ENCODE data around the gene FOXP1.

FOXP1 gene

DNA sequence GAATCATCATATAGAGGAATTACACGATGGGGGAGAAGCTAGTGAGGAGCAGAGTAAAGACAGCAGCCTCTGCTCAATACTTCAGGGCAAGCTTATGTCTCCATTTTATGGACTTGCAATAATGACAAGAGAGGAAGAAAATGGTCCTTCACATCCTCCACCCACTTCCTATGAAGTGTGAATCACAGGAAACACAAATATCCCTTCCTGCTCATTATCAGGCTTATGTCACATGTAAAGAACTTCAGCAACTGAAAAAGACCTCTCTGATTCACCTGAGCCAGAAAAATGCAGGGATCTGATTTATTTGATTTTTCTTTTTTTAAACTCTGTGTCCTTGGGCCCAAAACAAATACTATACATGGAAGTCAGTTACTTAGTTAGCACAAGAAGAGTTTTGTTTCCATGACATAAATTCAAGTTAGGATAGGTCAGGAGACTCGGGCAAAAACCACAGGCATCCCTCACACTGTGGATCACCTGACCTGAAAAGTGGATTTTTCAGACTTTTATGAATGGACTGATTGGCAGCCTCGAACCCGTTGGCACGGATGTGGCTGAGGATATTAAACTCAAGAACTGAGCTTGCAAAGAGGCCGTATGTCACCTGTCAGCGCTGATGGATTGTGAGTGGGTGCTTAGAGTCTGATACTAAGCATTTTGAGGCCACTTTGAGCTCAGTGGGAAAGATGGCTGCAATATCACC is 650.3 kb downstream of the FOXP1 start:
- H3K4me3 ChIP-seq (replicated peaks in 1 of 2; ENCODE audit: low read depth in 2 of 2, low read length in 2 of 2) = no peak overlapping the region
- TF ChIP-seq, protein P1, sequence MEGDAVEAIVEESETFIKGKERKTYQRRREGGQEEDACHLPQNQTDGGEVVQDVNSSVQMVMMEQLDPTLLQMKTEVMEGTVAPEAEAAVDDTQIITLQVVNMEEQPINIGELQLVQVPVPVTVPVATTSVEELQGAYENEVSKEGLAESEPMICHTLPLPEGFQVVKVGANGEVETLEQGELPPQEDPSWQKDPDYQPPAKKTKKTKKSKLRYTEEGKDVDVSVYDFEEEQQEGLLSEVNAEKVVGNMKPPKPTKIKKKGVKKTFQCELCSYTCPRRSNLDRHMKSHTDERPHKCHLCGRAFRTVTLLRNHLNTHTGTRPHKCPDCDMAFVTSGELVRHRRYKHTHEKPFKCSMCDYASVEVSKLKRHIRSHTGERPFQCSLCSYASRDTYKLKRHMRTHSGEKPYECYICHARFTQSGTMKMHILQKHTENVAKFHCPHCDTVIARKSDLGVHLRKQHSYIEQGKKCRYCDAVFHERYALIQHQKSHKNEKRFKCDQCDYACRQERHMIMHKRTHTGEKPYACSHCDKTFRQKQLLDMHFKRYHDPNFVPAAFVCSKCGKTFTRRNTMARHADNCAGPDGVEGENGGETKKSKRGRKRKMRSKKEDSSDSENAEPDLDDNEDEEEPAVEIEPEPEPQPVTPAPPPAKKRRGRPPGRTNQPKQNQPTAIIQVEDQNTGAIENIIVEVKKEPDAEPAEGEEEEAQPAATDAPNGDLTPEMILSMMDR (IDR thresholded peaks at IDR 0.05; ENCODE audit: low read depth, low read length) = no peak
- DNase-seq (ENCODE audit: low read depth in 2 of 2) = peak in 1 of 2 donors; percentile 32

DNA sequence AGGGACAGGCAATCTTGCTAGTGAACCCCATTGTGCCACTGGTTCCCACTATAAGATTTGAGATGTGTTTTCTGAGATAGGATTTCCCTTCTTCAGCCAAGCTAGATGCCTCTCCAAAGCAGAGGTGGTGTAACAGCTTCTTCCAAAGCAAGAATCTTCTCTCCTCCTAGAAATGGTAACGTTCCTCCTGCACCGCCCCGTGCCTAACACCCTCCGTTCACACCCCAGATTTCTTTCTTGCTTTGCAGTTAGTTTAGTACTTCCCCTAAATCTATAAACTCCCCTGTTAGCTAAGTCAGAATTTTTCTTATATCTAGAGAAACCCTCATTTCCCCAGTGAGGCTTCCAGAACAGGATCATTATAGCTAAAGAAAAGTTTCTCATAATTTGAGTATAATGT is 653.5 kb downstream of the FOXP1 start:
- DNase-seq (ENCODE audit: low read depth in 2 of 2) = no peak
- TF ChIP-seq, protein P1 (IDR thresholded peaks at IDR 0.05; ENCODE audit: low read depth, low read length) = no peak
- H3K4me3 ChIP-seq (replicated peaks in 1 of 2; ENCODE audit: low read depth in 2 of 2, low read length in 2 of 2) = no peak overlapping the region

DNA sequence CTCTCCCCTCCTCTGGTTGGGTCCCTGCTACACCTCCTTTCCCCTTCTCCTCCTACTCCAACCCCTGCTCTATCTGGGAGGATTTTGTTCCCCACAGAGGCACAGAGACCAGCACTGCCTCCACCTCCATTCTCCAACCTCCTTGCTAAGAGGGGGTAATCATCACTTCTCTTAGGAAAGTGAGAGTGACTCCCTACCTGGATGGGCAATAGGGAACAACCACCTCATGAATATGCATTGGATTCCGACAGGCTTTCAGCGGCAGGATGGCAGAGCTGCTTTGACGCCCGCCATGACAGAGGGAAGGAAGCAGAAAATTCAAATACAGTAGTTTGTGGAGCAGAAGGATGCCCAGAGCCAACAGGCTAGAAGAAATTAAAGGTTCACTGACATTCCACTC is 656.3 kb downstream of the FOXP1 start:
- no peak for DNase-seq (ENCODE audit: low read depth in 2 of 2)
- H3K4me3 ChIP-seq (replicated peaks in 1 of 2; ENCODE audit: low read depth in 2 of 2, low read length in 2 of 2) = no peak overlapping the region
- TF ChIP-seq, protein P1 (IDR thresholded peaks at IDR 0.05; ENCODE audit: low read depth, low read length) = no peak

DNA sequence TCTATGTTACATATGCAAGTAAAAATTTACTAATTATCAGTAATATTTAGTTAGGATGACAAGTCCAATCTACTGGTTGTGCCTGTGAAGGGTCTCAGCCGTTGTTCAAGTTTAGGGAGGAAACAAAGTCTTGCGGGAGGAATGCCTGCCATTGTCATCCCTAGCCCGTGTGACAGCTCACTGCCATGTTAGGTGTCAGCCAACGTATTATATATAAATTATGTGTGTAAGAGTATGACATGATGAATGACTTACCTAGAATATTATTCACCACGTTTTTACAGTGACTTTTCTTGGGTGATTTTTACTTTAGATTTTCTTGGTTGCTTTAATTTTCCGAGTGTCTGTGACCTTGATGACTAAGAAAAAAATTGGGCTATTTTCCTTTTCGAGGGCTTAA is 656.7 kb downstream of the FOXP1 start:
- no peak for DNase-seq (ENCODE audit: low read depth in 2 of 2)
- H3K4me3 ChIP-seq (replicated peaks in 1 of 2; ENCODE audit: low read depth in 2 of 2, low read length in 2 of 2) = no peak overlapping the region
- TF ChIP-seq, protein P1 (IDR thresholded peaks at IDR 0.05; ENCODE audit: low read depth, low read length) = no peak

DNA sequence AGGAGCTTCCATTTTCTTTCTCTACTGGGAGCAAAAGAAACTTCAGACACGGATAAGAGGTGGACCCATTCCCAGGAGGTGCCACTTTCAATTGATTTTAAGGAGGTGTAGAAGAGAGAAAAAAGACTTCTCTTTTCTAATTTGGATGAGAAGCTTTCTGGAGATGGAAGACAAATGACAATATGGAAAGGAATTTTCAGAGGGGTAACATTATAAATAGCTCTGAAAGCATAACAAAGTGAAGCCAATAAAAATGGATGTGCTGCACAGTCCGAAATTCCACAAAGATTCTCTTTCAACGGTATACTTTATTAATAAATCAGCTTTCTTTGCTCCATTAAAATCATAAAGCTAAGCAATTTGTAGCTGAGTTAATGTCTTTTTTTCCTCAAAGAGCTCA is 663.9 kb downstream of the FOXP1 start:
- no peak for DNase-seq (ENCODE audit: low read depth in 2 of 2)
- no peak overlapping the region for H3K4me3 ChIP-seq (replicated peaks in 1 of 2; ENCODE audit: low read depth in 2 of 2, low read length in 2 of 2)
- TF ChIP-seq, protein P1 (IDR thresholded peaks at IDR 0.05; ENCODE audit: low read depth, low read length) = no peak

DNA sequence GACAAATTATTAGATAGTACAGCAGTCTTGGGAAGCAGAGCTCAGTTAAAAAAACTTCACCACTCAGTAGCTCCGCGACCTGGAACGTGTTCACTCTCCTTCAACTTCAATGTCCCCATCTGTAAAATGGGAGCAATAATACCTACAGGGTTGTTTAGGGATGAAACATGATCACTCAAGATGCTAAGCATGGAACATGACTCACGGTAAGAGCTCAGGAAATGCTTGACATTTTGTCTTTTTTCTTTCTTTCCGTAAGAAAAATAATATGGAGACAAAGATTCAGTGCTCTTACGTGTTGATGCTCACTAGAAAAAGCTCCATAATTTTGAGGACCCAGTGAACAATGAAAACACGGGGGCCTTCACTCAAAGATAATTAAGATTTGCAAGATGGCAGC is 664.4 kb downstream of the FOXP1 start:
- peak in 1 of 2 donors; percentile 47 for DNase-seq (ENCODE audit: low read depth in 2 of 2)

More for the DNA sequence above, 664.4 kb downstream of the FOXP1 start:
- no peak overlapping the region for H3K4me3 ChIP-seq (replicated peaks in 1 of 2; ENCODE audit: low read depth in 2 of 2, low read length in 2 of 2)
- TF ChIP-seq, protein P1 (IDR thresholded peaks at IDR 0.05; ENCODE audit: low read depth, low read length) = no peak

Measured in cardiac fibroblast (primary cell).